NCI-H1105 (cell line): Measurements from ENCODE around the gene SPRTN.

Experiments used
- DNase-seq: peaks from one replicate; lab custom pipeline; 2025; lab: John Stamatoyannopoulos, UW

The SPRTN gene, protein sequence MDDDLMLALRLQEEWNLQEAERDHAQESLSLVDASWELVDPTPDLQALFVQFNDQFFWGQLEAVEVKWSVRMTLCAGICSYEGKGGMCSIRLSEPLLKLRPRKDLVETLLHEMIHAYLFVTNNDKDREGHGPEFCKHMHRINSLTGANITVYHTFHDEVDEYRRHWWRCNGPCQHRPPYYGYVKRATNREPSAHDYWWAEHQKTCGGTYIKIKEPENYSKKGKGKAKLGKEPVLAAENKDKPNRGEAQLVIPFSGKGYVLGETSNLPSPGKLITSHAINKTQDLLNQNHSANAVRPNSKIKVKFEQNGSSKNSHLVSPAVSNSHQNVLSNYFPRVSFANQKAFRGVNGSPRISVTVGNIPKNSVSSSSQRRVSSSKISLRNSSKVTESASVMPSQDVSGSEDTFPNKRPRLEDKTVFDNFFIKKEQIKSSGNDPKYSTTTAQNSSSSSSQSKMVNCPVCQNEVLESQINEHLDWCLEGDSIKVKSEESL

DNA sequence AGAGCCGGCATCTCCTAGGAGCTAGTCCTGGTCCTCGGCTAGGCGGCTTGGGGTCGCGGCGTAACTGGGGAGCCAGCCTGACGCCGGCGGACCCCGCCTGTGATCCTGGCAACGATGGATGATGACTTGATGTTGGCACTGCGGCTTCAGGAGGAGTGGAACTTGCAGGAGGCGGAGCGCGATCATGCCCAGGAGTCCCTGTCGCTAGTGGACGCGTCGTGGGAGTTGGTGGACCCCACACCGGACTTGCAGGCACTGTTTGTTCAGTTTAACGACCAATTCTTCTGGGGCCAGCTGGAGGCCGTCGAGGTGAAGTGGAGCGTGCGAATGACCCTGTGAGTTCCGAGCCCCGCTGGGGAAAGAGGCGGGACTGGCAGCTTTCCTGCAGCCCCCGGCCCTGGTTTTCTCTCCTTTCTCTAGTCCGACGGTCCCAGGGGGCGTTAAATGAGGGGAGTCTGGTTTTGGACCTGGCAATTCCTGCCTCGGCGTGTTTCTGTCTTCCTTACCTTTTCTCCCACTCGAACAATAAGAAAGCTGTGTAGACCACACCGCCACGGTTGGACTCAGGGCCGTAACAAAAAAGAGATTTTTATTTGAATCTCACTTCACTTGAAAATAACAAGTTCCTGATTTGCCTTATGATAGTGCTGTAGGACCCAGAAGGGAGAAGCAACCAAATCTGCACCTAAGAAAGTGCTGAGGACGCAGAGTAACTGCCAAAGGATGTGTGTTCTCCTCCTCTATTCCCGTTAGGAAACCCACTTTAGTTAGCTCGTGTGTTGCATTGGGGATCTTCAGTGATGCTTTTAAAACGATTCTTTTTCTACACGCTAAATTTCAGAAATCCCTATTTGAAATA lies at the start of gene SPRTN:
SPRTN (plus strand) TSS at position 24 of the 859 bp plus-strand sequence; CDS start at position 115, 91 bp downstream.
- DNase-seq: no peak

DNA sequence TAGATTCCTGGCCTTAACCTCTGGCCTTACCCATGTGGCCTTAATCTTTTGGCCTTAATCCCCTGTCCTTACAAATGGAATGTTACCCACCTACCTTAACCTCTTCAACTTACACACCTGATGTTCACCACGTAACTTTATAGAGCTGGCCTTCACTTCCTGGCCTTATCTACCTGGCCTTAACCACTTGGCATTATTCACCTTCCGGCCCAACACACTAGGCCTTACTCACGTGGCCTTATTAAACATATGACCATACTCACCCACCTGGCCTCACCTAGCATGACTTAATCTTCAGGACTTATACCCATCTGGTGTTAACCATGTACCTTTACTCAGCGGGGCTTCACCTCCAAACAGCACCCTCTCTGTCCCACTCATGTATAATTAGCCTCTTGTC lies 42.2 kb upstream of the SPRTN start:
- no peak for DNase-seq

DNA sequence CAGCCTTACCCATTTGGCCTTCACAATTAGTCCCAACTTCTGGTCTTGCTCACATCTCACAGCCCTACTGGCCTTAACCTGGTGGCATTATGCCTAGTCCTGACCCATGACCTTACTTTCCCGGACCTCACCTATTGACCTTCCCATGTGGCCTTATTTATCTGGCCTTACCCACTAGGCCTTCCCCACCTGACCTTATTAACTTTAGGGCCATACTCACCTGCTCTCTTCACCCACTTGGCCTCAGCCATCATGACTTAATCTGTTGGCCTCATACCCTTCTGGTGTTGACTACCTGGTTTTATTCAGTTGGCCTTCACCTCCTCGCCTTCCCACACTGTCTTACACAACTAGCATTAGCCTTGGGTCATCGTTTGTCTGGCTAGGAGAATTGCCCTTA lies 36.1 kb upstream of the SPRTN start:
- no peak for DNase-seq

DNA sequence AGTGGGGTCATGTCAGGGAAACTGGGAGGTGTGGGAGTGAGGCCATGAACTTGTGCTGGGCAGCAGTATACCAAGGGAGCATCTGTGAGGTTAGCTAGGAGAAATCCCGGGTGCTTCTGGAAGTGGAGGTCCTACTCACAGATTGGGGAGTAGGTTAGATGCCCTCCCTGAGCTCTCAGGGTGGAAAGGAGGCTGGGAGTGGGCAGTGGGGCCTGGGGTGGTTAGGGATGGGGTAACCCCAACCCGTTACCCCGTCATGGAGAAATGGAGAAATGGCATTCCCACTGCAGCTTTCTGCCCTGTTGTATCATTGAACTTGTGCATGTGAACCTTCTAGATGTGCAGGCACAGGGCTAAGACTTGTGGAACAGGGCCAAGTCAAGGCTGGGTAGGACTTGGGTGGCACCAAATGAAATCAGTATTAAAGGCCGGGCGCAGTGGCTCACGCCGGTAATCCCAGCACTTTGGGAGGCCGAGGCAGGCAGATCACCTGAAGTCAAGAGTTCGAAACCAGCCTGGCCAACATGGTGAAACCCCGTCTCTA lies 27.6 kb upstream of the SPRTN start:
- no peak for DNase-seq

DNA sequence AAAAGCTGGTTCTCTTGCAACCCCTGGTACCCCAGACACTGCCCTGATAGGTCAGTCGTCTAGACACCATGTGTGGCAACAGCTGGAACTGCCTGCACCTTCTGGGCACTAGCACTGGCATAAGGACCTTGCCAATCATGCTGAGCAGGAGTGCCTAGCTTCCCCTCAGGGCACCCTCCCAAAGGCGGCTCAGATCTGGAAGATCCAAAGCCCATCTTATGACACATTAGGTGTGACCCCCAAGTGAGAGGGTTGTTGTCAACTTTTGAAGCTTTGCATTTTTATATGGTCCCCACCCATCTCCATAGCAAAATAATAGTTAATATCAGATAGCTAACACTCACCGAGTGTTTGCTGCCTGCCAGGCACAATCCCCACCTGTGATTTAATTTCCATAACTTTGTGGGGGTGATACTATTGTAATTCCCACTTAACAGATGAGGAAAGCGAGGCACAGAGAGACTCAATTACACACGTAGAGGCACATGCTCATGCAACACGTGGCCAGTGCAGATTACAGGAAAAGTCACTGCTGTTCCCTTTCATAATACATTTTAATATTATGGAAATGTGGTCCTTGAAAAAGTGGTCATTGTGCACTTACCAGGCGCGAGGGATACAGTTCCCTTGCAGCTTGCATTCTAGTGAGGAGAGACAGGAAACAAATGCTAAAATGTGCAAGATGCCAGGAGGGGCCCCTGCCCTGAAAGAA lies 26.2 kb upstream of the SPRTN start:
- no peak for DNase-seq

DNA sequence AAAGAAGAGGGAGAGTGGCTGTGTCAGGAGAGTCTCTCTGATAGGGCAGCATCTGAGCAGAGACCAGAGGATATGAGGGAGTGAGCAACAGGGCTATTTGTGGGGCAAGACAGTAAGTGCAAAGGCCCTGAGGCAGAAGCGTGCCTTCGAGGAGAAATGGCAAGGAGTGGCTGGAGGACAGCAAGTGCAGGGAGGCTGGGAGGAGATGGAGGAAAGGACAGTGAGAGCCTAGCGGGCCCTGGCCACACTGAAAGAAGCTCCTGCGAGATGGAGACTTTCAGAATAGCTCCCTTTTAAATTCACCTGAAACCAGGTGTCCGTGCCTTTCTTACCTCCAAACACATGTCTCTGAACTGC lies 25.7 kb upstream of the SPRTN start:
- DNase-seq: no peak

DNA sequence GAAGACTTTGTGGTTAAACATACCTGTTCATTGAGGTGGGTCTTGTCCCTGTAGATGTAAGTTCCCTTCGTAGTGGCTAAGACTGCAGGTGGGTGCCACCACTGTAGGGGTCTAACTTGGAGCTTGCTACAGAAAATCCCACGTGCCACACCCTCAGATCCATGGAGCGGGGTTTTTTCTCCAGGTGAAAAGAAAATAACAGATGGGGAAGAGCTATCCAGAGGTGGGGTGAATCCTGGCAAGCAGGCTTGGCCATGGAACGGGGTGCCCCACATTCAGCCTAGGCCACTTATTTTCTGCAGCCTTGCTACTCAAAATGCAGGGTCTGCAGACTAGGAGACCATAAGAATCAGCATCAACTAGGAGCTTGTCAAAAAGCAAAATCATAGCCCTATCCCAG lies 24.4 kb upstream of the SPRTN start:
- no peak for DNase-seq

DNA sequence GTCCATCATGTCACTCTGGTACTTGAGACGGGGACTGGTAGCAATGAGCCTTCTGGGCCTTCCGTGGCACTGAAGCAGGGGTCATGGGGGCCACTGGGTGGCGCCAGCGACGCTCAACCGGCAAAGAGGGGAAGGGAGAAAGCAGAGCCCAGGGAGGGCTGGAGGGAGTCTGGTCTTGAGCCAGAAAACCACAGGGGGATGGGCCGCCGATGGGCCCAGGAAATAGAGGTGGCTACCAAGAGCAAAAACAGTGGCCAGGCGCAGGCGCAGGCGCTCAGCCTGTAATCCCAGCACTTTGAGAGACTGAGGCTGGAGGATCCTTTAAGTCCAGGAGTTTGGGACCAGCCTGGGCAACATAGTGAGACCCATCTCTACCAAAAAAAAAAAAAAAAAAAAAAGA lies 22.2 kb upstream of the SPRTN start:
- no peak for DNase-seq

DNA sequence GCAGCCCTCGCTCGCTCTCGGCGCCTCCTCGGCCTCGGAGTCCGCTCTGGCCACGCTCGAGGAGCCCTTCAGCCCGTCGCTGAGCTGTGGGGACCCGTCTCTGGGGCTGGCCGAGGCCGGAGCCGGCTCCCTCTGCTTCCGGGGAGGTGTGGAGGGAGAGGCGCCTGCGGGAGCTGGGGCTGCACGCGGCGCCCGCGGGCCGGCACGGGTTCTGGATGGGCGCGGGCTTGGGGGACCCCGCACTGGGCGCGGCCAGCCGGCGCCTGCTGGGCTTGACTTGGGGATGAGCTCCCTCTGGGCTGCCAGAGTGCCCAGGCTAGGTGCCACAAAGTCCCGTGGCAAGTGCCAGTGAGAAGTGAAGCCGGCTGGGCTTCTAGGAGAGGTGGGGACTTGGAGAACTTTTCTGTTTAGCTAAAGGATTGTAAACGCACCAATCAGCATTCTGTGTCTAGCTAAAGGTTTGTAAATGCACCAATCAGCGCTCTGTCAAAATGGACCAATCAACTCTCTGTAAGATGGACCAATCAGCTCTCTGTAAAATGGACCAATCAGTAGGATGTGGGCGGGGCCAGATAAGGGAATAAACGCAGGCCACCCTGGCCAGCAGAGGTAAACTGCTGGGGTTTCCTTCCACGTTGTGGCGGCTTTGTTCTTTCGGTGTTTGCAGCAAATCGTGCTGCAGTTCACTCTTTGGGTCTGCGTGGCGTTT lies 20.6 kb upstream of the SPRTN start:
- DNase-seq: no peak

DNA sequence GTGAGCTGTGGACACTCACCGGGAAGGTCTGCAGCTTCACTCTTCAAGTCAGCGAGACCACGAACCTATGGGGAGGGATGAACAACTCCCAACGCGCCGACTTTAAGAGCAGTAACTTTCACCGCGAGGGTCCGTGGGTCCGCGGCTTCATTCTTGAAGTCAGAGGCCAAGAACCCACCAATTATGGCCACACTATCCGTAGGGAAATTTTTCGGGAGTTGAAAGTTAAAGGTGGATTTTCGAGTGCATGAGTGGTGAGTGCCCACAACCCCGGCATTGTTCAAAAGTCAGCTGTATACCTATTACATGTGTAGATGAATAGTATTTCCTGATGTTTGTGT lies 20.1 kb upstream of the SPRTN start:
- no peak for DNase-seq

DNA sequence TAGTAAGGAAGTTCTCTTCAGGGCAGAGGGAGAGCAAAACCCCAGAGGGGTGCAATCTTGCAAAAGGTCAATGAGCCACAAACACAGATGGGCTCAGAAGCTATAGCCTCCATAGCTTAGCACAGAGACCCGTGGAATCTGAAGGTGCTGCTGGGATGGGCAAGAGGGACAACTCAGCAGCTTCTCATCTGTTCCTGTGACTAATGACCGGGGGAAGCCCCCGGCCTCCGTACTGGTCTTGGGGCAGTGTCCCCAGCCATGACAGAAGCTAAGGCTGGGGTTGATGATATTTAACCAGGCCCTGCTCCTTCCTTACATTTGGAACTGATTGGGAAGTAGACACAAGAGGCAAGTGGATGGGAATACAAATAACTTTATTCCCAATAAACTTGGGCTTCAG lies 19.5 kb upstream of the SPRTN start:
- no peak for DNase-seq

DNA sequence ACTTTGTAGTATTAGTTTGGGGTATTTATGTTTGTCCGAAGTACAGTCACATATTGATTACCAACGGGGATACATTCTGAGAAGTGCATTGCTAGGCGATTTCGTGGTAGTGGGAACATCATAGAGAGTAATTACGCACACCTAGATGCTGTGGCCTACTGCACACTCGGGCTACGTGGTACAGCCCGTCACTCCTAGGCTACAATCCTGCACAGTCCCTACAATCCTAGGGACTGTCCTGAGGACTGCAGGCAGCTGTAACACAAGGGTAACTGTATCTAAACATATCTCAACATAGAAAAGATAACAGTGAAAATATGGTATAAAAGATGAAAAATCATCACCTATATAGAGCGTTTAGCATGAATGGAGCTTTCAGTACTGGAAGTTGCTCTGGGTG lies 19.0 kb upstream of the SPRTN start:
- no peak for DNase-seq

DNA sequence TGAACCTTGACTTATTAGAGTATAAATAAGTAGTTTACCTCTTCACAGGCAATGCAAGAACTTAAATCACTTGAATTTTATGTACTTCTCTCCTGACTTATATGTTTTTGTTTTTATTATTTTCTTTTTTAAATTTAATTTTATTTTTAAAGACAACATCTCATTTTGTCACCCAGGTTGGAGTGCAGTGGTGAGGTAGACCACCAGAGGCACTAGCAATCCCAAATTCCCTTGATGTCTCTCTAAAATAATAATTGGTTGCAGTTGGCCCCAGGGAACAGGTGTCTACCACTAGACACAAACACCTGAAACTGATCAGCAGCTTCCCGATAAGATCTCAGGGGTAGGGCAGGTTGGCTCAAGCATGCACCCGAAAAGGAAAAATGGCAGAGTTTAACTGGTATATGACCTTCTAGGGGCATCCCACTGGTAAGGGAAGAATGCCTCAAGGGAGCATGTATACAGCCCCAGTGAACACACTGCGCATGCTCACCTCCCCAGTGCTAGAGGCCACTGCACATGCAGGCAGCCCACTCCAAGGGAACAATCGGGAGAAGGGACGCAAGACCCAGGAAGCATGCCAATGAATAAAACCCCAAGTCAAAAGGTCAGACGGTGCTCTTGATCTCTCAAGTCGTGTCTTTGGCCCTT lies 15.1 kb upstream of the SPRTN start:
- no peak for DNase-seq

DNA sequence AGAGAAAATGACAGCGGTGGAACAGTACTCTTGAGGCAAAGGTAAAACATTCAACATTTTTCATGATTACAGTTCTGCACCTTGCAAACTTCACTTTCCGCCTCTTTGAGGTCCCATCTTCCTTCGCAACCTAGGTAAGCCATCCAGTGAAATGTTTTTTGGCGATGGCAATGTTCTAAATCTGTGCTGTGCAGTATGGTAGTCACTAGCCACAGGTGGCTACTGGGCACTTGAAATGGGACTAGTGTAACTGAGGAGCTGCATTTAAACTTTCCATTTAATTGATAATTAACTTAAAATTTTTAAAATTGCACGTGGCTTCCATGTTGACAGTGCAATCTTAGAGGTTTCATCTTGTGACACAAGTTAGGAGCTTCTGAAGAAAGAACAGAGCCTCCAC lies 13.4 kb upstream of the SPRTN start:
- DNase-seq: no peak

DNA sequence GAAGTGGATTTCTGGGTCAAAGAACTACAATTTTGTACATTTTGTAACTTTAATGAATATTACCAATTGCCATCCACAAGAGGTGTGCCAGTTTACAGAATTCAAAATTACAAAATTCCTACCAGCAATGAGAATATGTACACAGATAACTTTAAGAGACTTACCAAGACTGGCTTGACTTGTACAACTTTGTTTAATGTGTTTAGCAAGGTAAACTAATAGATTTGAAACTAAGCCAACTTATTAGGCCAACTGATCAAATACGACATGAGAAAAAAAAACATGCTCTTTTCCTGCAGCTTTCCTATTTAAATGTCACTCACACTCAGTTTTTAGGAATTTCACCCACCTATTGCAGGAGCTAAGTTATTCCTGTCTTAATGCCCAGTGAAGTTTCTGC lies 11.8 kb upstream of the SPRTN start:
- DNase-seq: no peak

DNA sequence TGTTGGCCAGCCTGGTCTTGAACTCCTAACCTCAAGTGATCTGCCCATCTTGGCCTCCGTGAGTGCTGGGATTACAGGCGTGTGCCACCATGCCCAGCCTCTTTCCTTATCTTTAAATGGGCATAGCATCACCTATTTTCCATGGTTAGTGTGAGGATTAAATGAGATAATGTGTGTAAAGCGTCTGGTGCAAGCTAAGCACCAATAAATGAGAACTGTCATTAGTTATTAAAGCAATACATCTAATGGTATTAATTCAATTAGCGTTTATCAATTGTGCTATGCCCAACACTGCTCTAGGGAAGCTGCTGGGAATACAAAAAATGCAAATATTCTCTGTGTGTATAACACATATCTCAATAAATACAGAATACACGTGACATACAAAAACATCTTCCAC lies 10.5 kb upstream of the SPRTN start:
- DNase-seq: no peak

DNA sequence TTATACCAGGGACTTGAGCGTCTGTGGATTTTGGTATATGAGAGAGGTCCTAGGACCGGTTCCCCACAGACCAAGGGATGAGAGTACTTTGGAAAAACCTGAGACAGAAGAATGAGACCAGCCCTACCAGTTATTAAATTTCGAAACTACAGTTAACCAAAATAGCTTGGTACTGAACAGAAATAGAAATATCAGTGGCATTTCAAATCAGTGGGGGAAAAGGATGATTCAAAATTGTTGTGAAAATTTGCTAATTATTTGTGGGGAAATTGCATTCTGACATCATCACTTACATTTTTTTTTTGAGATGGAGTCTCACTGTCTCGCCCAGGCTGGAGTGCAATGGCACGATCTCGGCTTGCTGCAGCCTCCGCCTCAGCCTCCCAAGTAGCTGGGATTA lies 8.6 kb upstream of the SPRTN start:
- DNase-seq: no peak

DNA sequence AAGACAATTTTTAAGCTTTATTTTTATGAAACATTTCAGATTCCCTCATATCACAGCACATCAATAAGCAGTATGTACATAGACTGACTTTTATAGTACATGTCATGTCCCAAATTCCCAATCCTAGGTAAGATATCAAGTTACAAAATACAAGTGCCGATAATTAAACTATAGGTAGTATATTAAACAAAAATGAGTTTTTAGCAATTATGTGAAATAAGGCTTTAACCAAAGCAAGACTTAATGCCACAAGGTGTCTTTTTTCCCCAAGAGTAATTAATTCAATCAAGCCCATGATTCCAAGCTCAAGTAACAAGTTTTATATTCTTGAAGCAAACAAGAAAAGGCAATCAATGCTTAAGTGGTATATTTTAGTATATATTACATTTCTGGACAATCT lies 5.3 kb upstream of the SPRTN start:
- no peak for DNase-seq

DNA sequence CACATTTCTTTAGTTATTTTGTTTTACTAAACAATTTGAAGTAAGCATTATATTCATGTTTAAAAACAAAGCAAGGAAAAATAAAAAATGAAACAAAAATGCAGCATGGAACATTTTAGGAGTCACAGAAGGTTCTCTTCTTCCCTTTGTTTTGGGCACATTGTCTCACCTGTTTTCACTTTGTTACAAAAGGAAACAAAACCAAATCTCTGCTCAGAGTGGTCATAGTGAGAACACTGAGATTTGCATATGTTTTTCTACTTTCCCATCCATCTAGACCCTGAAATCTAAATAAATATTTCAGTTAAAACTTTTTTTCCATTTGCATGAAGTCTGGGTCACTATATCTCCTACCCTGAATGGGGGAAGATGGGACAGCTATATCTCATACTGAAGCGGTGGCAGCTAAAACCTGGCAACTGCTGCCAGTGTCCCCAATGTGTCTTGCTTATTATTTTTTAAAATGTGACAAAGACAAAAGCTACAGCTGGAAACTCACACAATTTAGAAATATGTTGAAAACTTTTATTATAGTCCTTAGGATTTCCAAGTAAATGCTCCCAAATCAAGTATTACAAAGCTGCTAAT lies 3.9 kb upstream of the SPRTN start:
- no peak for DNase-seq

DNA sequence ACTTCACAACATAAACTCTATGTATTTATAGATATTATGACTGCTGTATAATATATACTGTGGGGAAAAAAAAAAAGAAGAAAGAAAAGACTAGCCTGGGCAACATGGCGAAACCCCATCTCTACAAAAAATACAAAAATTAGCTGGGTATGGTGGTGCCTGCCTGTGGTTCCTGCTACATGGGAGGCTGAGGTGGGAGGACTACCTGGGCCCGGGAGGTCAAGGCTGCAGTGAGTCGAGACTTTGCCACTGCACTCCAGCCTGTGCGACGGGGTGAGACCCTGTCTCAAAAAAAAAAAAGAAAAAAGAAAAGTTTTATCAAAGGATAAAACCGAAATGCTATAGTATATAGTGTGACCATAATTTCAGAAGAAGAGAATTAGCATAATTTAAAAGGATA lies 3.1 kb upstream of the SPRTN start:
- no peak for DNase-seq
